Ectodermal cell (in vitro differentiated cells): ENCODE measurements around the gene HTR3C.
"Not testable (repeated sequence)": the region's sequence is repeated elsewhere in the genome, so short reads cannot be mapped to it uniquely, and the experiment has no call there.

Experiments
- H3K27ac ChIP-seq: 2 replicates; pipeline ENCODE4 v1.7.0; 2013; ENCODE audit warnings: mild to moderate bottlenecking, low read depth, low read length; ENCODE audit not compliant: insufficient read depth, poor library complexity, severe bottlenecking
- H3K27me3 ChIP-seq: 2 replicates; pipeline ENCODE4 v1.7.0; 2013; ENCODE audit warnings: mild to moderate bottlenecking, low read length; ENCODE audit not compliant: insufficient read depth, control insufficient read depth, poor library complexity, severe bottlenecking
- H3K36me3 ChIP-seq: one replicate; pipeline ENCODE4 v1.7.0; 2013; ENCODE audit warnings: low read length; ENCODE audit not compliant: control insufficient read depth, insufficient read depth
- H3K4me1 ChIP-seq: one replicate; pipeline ENCODE4 v1.7.0; 2013; ENCODE audit warnings: low read length; ENCODE audit not compliant: control insufficient read depth, insufficient read depth
- H3K4me3 ChIP-seq: 2 replicates; pipeline ENCODE4 v1.7.0; 2013; ENCODE audit warnings: low read depth, low read length, control low read depth; ENCODE audit not compliant: insufficient read depth
- H3K9me3 ChIP-seq: 2 replicates; pipeline ENCODE4 v1.7.0; 2013; ENCODE audit warnings: mild to moderate bottlenecking, low read length, moderate library complexity; ENCODE audit not compliant: control insufficient read depth
- whole genome bisulfite sequencing, 2 experiments: methylation state at CpG; one replicate each; pipeline ENCODE4 v1.1.7; 2013; ENCODE audit warnings: missing lambda C conversion rate in 2 of 2; 5-methylcytosine and 5-hydroxymethylcytosine counted together

Gene HTR3C

DNA sequence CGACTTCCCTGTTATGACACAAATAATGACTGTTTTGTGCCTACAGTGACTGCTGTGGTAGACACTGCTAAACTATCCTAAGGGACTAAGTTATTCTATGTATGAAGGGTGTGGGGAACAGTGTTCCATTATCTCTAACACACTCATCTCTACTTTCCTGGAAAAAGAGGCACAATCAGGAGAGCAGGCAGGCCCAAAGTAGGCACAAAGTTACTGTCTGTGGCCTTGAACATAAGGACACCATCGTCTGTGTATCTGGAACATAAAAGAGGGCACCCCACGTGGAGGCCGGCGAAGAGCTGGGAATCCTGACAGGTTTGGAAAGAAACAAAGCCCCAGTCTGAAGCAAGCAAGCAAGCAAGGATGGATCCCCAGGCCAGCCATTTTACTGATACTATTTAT is 36.7 kb upstream of the HTR3C start:
- Histone ChIP-seq H3K27me3 (no peaks in the 10 kb centered on the region), H3K9me3 (no peaks in the 10 kb centered on the region), H3K4me3 (no peak overlapping the region), H3K36me3 (peaks cover 10% of the 10 kb centered on the region), H3K27ac (no peak overlapping the region), H3K4me1 (peaks cover 8% of the 10 kb centered on the region)
- WGBS, 2 experiments = 66 to 71% methylated on average over 5 of the region's 5 CpGs

DNA sequence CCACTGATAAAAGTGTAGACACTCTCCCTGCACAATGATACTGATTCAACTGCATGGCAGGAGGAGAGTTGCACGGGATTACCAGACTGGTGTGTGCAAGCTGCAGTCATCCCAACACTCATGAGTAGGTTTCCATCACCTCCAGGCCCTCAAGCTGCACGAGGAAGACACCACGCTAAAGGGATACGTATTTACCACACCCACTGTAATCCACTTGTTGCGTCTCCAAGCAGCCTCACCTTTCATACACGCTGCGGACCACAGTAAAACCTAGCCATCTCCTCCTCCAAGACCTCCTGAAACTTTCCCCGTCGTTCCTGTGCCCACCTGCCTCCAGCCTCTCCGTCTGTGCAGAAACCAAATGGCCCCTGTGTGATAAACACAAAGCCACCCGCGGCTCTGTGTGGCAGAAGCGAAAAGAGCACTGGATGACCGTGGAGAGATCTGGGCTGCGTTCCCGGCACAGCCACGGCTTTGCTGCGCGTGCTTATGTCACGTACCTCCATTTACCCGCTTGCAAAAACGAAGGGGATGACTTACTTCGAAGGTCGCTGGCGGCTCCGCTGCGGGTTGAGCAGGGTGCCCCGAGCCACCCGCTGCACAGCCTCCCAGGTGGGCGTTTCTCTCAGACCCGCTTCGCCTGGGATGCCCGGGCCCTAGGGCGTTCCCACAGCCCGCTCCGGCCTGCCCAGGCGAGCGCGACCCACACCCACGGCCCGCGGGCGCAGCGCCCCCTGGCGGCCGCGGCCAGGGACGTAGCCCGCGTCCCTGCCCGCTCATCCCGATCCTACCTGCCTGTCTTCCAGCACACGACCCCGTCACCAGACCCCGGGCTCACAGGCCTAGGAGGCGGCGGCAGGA is 35.8 kb upstream of the HTR3C start:
- peak overlapping the region; percentile 79 for H3K27ac ChIP-seq
- H3K9me3 ChIP-seq = no peaks in the 10 kb centered on the region
- peak overlapping the region; percentile 99 for H3K4me3 ChIP-seq
- no peaks in the 10 kb centered on the region for H3K27me3 ChIP-seq
- peaks cover 5% of the 10 kb centered on the region for H3K36me3 ChIP-seq
- H3K4me1 ChIP-seq = peaks cover 8% of the 10 kb centered on the region
- WGBS, 2 experiments = 18 to 20% methylated on average over 57 of the region's 57 CpGs

DNA sequence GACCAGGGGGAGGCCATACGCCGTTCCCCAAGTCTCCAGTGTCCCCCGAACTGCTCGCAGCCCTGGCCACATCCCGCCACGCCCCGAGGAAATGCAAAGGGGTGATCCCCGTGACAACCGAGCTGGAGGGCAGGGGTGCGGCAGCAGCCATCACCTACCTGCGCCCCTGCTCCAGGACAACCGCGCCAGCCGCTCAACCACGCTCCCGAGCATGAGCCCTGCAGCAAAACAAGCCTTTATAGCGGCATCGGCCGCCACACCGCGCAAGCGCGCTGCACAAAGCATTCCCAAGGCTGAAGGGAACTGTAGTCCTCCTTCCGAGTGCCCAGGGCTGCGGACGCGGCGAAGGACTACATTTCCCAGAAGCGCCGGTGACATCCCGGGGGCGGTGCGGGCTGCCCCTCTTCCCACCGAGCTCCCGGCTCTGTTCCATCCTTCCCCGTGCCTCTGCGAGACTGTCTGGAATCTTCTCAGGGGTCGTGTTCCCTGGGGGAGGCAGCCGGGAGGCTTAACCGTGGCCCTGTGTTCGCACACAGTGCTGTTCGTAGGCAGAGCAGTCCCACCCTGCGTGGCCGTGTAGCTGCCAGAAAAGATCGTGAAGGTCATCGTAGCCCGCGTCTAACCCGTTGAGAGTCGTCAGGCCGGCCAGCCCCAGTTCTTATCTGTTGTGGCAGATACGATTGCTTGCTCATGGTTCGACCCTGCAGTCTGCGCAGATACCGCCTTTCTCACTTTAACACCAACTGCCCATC is 35.0 kb upstream of the HTR3C start, which contains the start of gene ABCC5:
Gene ABCC5 (minus strand): TSS at position 213 of the 752 bp plus-strand sequence. CDS start 3,492 bp downstream, outside the sequence.
- Histone ChIP-seq H3K27ac (peak within 1 kb of the TSS; percentile 79), H3K9me3 (no peaks in the 10 kb centered on the region), H3K27me3 (no peaks in the 10 kb centered on the region), H3K4me3 (peak within 1 kb of the TSS; percentile 99), H3K4me1 (peaks cover 8% of the 10 kb centered on the region), H3K36me3 (peaks cover 5% of the 10 kb centered on the region)
- 2% methylated on average over 55 of the region's 55 CpGs for WGBS, 2 experiments

DNA sequence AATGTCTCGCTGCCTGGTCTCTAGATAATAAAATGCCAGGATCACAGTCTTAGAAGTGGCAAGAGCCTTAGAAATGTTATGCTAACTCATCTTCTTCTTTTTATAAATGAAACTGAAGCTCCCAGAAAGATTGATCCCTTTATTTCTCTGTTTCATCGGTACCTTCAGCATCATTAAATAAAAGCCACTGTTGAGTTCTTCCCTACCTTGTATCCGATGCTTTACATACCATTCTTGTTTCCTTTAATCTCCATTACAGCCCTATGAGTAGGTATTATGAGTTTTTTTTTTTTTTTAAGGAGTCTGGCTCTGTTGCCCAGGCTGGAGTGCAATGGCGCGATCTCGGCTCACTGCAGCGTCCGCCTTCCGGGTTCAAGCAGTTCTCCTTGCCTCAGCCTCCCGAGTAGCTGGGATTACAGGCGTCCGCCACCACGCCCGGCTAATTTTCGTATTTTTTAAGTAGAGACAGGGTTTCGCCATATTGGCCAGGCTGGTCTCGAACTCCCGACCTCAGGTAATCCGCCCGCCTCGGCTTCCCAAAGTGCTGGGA is 34.3 kb upstream of the HTR3C start:
- H3K36me3 ChIP-seq = peaks cover 2% of the 10 kb centered on the region
- WGBS, 2 experiments = 92 to 93% methylated on average over 20 to 21 of the region's 21 CpGs
- H3K27ac ChIP-seq = no peak overlapping the region
- H3K27me3 ChIP-seq = no peaks in the 10 kb centered on the region
- peaks cover 8% of the 10 kb centered on the region for H3K4me1 ChIP-seq
- no peaks in the 10 kb centered on the region for H3K9me3 ChIP-seq
- H3K4me3 ChIP-seq = peak overlapping the region; percentile 99

DNA sequence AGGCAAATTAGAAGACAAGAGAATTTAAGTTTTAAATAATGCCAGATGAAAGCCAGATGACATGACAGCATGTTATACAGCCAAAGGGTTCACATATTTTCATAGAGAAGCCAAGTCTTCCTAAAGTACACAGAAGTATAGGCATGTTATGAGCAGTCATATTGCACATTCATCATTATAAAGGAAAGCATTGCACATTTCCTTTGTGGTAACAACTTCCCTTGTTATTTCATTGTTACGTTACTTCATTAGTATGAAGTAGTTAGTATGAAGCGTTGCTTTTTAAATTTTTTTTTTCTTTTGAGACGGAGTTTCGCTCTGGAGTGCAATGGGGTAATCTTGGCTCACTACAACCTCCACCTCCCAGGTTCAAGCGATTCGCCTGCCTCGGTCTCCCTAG is 30.5 kb upstream of the HTR3C start:
- Histone ChIP-seq H3K4me1 (no peaks in the 10 kb centered on the region), H3K4me3 (no peak overlapping the region), H3K36me3 (no peaks in the 10 kb centered on the region), H3K27ac (no peak overlapping the region), H3K27me3 (no peaks in the 10 kb centered on the region), H3K9me3 (no peaks in the 10 kb centered on the region)
- 86 to 95% methylated on average over 7 of the region's 7 CpGs for WGBS, 2 experiments

DNA sequence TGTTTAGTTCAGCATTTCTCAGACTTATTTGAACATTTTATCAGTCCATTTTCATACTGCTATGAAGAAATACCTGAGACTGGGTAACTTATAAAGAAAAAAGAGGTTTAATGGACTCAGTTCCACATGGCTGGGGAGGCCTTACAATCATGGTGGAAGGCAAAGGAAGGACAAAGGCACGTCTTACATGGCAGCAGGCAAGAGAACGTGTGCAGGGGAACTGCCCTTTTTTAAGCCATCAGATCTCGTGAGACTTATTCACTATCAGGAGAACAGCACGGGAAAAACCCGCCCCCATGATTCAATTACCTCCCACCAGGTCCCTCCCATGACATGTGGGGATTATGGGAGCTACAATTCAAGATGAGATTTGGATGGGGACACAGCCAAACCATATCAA is 27.6 kb upstream of the HTR3C start:
- not testable (repeated sequence) for H3K36me3 ChIP-seq, H3K27me3 ChIP-seq, H3K27ac ChIP-seq, H3K4me1 ChIP-seq, H3K4me3 ChIP-seq, H3K9me3 ChIP-seq
- WGBS, 2 experiments = 86 to 92% methylated on average over 3 to 5 of the region's 5 CpGs

DNA sequence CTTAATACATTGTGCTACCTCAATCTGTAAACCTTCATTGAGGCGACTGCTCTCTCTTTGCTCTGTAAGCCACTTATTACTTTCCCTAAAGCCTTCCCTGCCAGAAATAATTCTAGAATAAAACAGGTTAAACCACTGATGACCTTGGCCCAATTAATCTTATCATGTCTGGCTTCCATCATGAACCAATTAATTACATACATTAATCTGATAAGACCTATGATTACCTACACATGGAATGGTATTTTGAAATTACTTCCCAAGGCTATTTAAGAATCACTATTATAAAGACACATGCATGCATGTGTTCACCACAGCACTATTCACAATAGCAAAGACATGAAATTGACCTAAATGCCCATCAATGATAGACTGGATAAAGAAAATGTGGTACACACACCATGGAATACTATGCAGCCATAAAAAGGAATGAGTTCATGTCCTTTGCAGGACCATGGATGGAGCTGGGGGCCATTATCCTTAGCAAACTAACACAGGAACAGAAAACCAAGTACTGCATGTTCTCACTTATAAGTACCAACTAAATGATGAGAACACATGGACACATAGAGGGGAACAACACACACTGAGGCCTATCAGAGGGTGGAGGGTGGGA is 24.5 kb upstream of the HTR3C start:
- not testable (repeated sequence) for H3K4me1 ChIP-seq, H3K27ac ChIP-seq, H3K4me3 ChIP-seq, H3K27me3 ChIP-seq, H3K9me3 ChIP-seq, H3K36me3 ChIP-seq
- 96 to 98% methylated on average over 1 of the region's 1 CpG for WGBS, 2 experiments

DNA sequence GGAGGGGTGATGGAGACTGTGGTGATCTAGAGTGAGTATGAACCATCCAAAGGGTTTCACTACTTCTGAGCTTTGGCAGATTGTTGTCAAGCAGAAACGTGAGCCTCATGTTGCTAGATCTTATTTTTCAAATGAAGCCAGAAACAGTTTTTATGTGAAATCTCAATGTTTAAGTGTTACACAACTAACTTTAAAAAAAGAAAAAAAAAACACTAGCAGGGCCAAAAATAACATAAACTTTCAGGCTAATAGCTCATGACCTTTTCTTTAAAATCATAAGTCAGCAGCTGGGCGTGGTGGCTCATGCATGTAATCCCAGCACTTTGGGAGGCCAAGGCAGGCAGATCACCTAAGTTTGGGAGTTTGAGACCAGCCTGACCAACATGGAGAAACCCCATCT is 23.4 kb upstream of the HTR3C start:
- Histone ChIP-seq H3K27me3 (no peaks in the 10 kb centered on the region), H3K4me3 (no peak overlapping the region), H3K36me3 (no peaks in the 10 kb centered on the region), H3K27ac (no peak overlapping the region), H3K9me3 (no peaks in the 10 kb centered on the region), H3K4me1 (no peaks in the 10 kb centered on the region)
- 89 to 92% methylated on average over 2 of the region's 2 CpGs for WGBS, 2 experiments

DNA sequence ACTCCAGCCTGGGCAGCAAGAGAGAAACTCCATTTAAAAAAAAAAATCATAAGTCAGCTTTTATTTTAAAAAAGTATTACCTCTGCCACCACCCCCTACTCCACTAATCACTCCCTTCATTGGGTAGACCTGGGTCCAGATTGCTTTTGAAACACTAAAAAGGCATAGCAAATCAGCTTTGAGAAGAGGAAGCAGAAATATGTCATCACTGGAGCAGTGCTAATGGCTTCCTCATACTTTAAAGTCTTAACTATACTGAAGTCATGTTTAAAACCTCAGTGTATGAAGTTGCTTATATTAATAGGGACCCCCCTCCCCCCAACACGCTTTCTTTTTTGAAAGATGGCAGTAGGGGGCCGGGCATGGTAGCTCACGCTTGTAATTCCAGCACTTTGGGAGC is 22.3 kb upstream of the HTR3C start:
- no peak overlapping the region for H3K4me3 ChIP-seq
- H3K36me3 ChIP-seq = no peaks in the 10 kb centered on the region
- H3K9me3 ChIP-seq = no peaks in the 10 kb centered on the region
- H3K4me1 ChIP-seq = no peaks in the 10 kb centered on the region
- 86 to 89% methylated on average over 3 of the region's 3 CpGs for WGBS, 2 experiments
- no peaks in the 10 kb centered on the region for H3K27me3 ChIP-seq
- no peak overlapping the region for H3K27ac ChIP-seq
